GM12892 (cell line): ENCODE measurements around the gene GSC.

Source experiments
- POLR2A ChIP-seq: IDR thresholded peaks from 2 replicates; pipeline ENCODE4 v1.6.1; 2011; ENCODE audit warnings: low read depth, low read length, control low read depth
- POLR2AphosphoS5 ChIP-seq: IDR thresholded peaks from 2 replicates; pipeline ENCODE4 v1.6.1; 2011; ENCODE audit warnings: low read depth, low read length, control low read depth

DNA sequence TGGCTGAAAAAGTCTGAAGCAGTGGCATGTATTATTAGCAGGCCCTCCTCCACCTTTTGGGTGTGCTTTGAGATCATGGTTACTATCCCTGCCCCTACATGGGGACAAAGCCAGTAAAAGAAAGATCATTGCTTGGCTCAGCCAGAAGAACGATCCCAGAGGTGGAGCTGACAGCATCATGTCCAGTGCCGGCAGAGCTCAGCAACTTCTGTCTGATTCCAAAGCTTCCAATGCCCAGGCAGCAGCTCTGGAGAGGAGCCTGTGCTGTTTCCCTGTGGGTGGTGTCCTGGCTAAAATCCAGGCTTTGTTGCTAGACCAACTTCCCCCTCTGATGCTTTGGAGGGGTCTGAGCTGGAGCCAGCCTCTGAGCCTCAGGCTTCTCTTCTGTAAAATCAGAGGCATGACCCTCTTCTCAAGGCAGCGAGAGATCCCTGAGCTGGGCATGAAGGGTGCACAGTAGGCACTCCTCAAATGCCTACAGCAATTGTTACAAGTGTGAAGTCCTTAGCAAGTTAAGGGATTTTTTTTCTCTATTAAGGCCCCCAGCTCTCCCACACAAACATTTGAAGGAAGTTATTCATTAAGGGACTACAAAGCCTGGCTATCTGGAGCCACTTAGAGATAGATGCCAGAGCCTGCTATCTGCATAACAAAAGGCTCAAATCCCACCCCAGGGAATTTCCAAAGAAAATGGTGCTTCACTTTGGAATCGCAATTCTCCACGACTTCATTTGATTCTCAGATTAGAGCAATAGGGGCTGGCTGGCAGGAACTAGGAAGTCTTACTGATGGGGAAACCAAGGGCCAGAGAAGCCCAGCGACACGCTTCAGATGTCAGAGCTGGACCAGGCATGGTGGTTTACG, 10.9 kb upstream of the GSC start:
- TF ChIP-seq POLR2A, result no peak
- TF ChIP-seq POLR2AphosphoS5, result no peak
